BJ (cell line): ENCODE data around the gene EIF2S2. TPM values are rescaled to one million over a fixed set of nuclear protein-coding genes. Genes with fewer than 3 reads are reported as not detected.

Experiments
- CTCF ChIA-PET: fragments of 350-600 bp; formaldehyde crosslinking; extraction: SDS; loops from one replicate; lab custom pipeline; 2021; ENCODE audit warnings: antibody characterized with exemption, inconsistent platforms; lab: Yijun Ruan, JAX
- POLR2A ChIA-PET: fragments of 300-600 bp; sonication (Branson Sonifier 250); formaldehyde crosslinking; extraction: SDS; loops from one replicate; lab custom pipeline; 2021; ENCODE audit warnings: antibody characterized with exemption; lab: Charles Lee
- DNase-seq: peaks from one replicate; pipeline ENCODE4 v3.0.0-alpha.2; 2011; ENCODE audit warnings: low read depth
- H3K27me3 ChIP-seq: 2 replicates; pipeline ENCODE4 v1.6.0; 2011; ENCODE audit warnings: low read length; ENCODE audit not compliant: control insufficient read depth, insufficient read depth
- H3K36me3 ChIP-seq: 2 replicates; pipeline ENCODE4 v1.5.1; 2011; ENCODE audit warnings: low read length; ENCODE audit not compliant: control insufficient read depth, insufficient read depth
- H3K4me3 ChIP-seq: 2 replicates; pipeline ENCODE4 v1.5.1; 2011; ENCODE audit warnings: low read depth, mild to moderate bottlenecking, control low read depth, low read length
- CTCF ChIP-seq: IDR thresholded peaks from 2 replicates; pipeline ENCODE4 v1.5.1; 2011; ENCODE audit warnings: low read depth, mild to moderate bottlenecking, control low read depth, inconsistent platforms, low read length, moderate library complexity; ENCODE audit not compliant: insufficient read depth
- polyA plus RNA-seq: library from polyadenylated mRNA; depleted of rRNA; stranded (reverse); fragments of >200 nt; gene quantifications from 2 replicates; pipeline ENCODE4 v1.2.3, GENCODE V29; 2011

The EIF2S2 gene
- polyA plus RNA-seq, 1 experiment, result 78.6 TPM

DNA sequence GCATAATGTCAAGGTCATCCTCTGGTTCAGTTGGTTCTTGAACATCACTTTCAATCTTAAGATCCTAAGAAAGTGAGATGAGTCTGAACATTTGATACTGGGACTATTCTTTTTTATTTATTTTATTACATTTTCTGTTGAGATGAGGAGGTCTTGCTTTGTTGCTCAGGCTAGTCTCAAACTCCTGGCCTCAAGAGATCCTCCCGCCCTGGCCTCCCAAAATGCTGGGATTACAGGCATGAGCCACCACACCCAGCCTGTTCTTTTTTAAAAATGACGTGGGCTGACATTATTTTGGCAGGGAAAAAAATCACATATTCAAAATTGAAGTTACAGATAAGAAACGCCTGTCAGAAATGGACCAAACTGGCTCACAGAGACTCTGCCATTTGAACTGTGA, 13.5 kb downstream of the EIF2S2 start:
- TF ChIP-seq CTCF, result no peak
- Histone ChIP-seq H3K27me3 (no peaks in the 10 kb centered on the region), H3K4me3 (no peak overlapping the region), H3K36me3 (peaks cover 22% of the 10 kb centered on the region)
- CTCF ChIA-PET, result no interaction called here
- no peak for DNase-seq
- POLR2A ChIA-PET, result no interaction called here

DNA sequence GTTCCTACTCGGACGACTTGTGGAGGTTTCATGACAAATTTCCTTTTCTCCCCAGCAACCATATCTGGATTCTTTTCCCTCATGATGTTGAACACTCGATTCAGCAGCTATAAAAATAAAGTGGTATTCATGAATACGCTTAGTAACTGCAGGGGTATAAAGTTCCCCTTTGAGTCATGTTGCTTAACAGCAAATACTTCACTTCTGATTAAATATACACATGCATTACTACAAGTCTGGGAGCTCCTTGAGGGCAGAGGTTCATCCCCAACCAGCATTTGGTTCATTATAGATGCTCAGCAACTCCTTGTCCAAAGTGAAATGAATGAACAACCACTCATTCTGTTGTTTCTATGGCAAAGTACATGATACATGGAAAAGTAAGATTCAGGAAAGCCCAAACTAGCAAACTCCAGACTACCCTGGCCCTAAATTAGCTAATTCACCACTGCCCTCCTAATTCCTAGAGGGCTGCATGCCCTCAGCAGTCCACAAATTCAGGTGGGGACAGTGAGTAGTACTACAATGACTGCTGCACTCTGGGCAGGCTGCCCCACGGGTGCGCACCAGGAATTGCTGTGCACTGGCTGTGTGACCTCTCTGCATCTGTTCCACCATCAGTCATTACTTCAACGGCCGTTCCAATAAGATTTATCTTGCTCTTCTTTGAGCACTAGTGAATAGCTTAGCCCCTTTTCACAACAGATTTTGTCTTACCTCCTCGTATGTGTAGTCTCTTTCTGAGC, 15.2 kb downstream of the EIF2S2 start:
- POLR2A ChIA-PET, result interaction anchor here (0.5 kb wide), 1 partner anchor 12 kb away, joined by 4 read pairs; no protein-coding TSS in a partner anchor
- DNase-seq, result no peak
- no peak overlapping the region for H3K4me3 ChIP-seq
- CTCF ChIA-PET, result interaction anchor here (0.6 to 1.6 kb wide), 2 partner anchors 11 to 234 kb away, joined by 3 to 5 read pairs; no protein-coding TSS in a partner anchor
- no peaks in the 10 kb centered on the region for H3K27me3 ChIP-seq
- no peak for TF ChIP-seq CTCF
- H3K36me3 ChIP-seq, result peaks cover 28% of the 10 kb centered on the region

- no peak for DNase-seq
- TF ChIP-seq CTCF, result no peak
- Histone ChIP-seq H3K4me3 (no peak overlapping the region), H3K36me3 (peaks cover 27% of the 10 kb centered on the region), H3K27me3 (no peaks in the 10 kb centered on the region)
- POLR2A ChIA-PET, result no interaction called here
- CTCF ChIA-PET, result interaction anchor here (1.6 kb wide), 1 partner anchor 12 kb away, joined by 5 read pairs; no protein-coding TSS in a partner anchor
Observed at GRCh38 chr20:34095825-34096224, 16.2 kb downstream of the EIF2S2 start.

- Histone ChIP-seq H3K27me3 (no peaks in the 10 kb centered on the region), H3K4me3 (no peak overlapping the region), H3K36me3 (peaks cover 38% of the 10 kb centered on the region)
- CTCF ChIA-PET, result interaction anchor here (2.2 to 3.2 kb wide), 2 partner anchors 11 to 231 kb away, joined by 8 to 9 read pairs; no protein-coding TSS in a partner anchor
- POLR2A ChIA-PET, result no interaction called here
- no peak for TF ChIP-seq CTCF
- DNase-seq, result no peak
Observed at GRCh38 chr20:34093895-34094294, 18.1 kb downstream of the EIF2S2 start.

- ChIA-PET POLR2A (interaction anchor here (0.7 kb wide), 1 partner anchor 189 kb away, joined by 36 read pairs; no protein-coding TSS in a partner anchor), CTCF (interaction anchor here (2.2 kb wide), 1 partner anchor 9 kb away, joined by 8 read pairs; no protein-coding TSS in a partner anchor)
- no peak overlapping the region for H3K4me3 ChIP-seq
- no peak for TF ChIP-seq CTCF
- no peak for DNase-seq
- H3K27me3 ChIP-seq, result no peaks in the 10 kb centered on the region
- peaks cover 40% of the 10 kb centered on the region for H3K36me3 ChIP-seq
Observed at GRCh38 chr20:34091637-34092200, 20.3 kb downstream of the EIF2S2 start.
